Measurements from ENCODE around the gene SLC18A3. TPM values are rescaled to one million over a fixed set of nuclear protein-coding genes. Genes with fewer than 3 reads are reported as not detected.

The SLC18A3 gene
- total RNA-seq, 1 donor from 2014 or later, result 1.6 TPM

DNA sequence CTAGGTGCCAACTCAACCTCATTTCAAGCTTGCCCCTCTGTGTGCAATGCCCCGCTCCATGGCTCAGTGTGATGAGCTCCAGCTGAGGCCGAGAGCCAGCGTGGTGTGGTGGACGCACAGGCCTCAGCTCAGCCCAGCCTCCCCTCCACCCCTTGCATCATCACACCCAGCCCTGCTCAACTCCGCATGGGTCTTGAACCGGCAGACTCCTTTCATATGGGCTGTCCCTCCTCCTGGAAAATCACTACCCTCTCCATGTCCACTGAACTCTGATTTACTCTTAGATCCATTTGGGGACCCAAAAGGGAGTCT, 16.6 kb upstream of the SLC18A3 start:
- H3K4me1 Mint-ChIP-seq (ENCODE audit: unreplicated experiment), result peaks cover 6% of the 10 kb centered on the region
- peaks cover 26% of the 10 kb centered on the region for H3K27me3 Mint-ChIP-seq
- H3K36me3 Mint-ChIP-seq, result no peaks in the 10 kb centered on the region
- DNase-seq (ENCODE audit: extremely low spot score, unreplicated experiment), result no peak
- TF ChIP-seq, protein P1, sequence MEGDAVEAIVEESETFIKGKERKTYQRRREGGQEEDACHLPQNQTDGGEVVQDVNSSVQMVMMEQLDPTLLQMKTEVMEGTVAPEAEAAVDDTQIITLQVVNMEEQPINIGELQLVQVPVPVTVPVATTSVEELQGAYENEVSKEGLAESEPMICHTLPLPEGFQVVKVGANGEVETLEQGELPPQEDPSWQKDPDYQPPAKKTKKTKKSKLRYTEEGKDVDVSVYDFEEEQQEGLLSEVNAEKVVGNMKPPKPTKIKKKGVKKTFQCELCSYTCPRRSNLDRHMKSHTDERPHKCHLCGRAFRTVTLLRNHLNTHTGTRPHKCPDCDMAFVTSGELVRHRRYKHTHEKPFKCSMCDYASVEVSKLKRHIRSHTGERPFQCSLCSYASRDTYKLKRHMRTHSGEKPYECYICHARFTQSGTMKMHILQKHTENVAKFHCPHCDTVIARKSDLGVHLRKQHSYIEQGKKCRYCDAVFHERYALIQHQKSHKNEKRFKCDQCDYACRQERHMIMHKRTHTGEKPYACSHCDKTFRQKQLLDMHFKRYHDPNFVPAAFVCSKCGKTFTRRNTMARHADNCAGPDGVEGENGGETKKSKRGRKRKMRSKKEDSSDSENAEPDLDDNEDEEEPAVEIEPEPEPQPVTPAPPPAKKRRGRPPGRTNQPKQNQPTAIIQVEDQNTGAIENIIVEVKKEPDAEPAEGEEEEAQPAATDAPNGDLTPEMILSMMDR (conservative IDR thresholded peaks at IDR 0.05), result no peak
- H3K9me3 Mint-ChIP-seq, result no peaks in the 10 kb centered on the region
- H3K27ac Mint-ChIP-seq, result no peak overlapping the region
- H3K4me3 Mint-ChIP-seq, result no peak overlapping the region

DNA sequence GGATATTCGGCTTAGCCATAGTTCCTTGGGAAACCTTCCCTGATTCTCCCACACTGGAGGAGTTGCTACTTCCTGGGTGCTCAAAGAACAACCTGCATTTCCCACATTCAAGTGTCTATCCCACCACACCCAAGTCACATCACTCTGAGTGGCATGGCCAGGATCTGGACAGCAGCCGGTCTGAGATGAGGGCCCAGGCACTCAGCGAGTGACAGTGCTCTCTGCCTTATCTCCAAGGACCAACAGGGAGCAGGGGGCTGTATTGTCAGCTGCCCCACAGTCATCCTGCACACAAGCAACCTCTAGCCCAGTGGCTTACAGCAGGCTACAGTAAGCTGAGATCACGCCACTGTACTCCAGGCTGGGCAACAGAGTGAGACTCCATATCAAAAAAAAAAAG, 16.1 kb upstream of the SLC18A3 start:
- no peak for DNase-seq (ENCODE audit: extremely low spot score, unreplicated experiment)
- Mint-ChIP-seq H3K4me1 (ENCODE audit: unreplicated experiment) (peaks cover 6% of the 10 kb centered on the region), H3K36me3 (no peaks in the 10 kb centered on the region), H3K4me3 (no peak overlapping the region), H3K27ac (no peak overlapping the region), H3K9me3 (no peaks in the 10 kb centered on the region), H3K27me3 (peaks cover 26% of the 10 kb centered on the region)
- TF ChIP-seq, protein P1 (conservative IDR thresholded peaks at IDR 0.05), result no peak

DNA sequence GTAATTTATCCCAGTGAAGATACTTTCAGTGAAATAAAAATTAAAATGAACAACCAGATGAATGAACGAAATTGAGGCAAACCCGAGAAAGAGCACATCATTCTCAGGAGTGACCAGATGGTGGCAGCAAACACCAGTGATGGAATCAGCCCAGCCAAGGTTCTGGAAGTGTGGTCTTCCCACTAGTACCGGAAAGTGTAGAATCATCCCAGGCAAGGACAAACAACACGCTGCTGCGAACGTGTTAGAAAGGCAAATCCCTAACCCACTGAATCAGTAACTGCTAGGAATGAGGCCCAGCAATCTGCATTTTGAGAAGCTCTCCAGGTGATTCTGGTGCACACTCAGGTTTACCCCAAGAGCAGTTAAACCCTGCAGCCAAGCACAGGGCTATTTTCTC, 15.5 kb upstream of the SLC18A3 start:
- DNase-seq (ENCODE audit: extremely low spot score, unreplicated experiment), result no peak
- H3K4me1 Mint-ChIP-seq (ENCODE audit: unreplicated experiment), result peaks cover 6% of the 10 kb centered on the region
- peaks cover 30% of the 10 kb centered on the region for H3K27me3 Mint-ChIP-seq
- TF ChIP-seq, protein P1 (conservative IDR thresholded peaks at IDR 0.05), result peak; percentile 91
- H3K36me3 Mint-ChIP-seq, result no peaks in the 10 kb centered on the region
- no peak overlapping the region for H3K27ac Mint-ChIP-seq
- H3K4me3 Mint-ChIP-seq, result peak overlapping the region; percentile 42
- no peaks in the 10 kb centered on the region for H3K9me3 Mint-ChIP-seq

GRCh38 chr10:49595003-49595712, 15.0 kb upstream of the SLC18A3 start:
- H3K27ac Mint-ChIP-seq, result no peak overlapping the region
- H3K9me3 Mint-ChIP-seq, result no peaks in the 10 kb centered on the region
- H3K27me3 Mint-ChIP-seq, result peaks cover 31% of the 10 kb centered on the region
- H3K4me1 Mint-ChIP-seq (ENCODE audit: unreplicated experiment), result peaks cover 6% of the 10 kb centered on the region
- H3K4me3 Mint-ChIP-seq, result no peak overlapping the region
- no peak for DNase-seq (ENCODE audit: extremely low spot score, unreplicated experiment)
- H3K36me3 Mint-ChIP-seq, result no peaks in the 10 kb centered on the region
- TF ChIP-seq, protein P1 (conservative IDR thresholded peaks at IDR 0.05), result no peak

GRCh38 chr10:49595713-49596492, 14.2 kb upstream of the SLC18A3 start:
- Mint-ChIP-seq H3K9me3 (no peaks in the 10 kb centered on the region), H3K4me1 (ENCODE audit: unreplicated experiment) (peaks cover 6% of the 10 kb centered on the region), H3K36me3 (no peaks in the 10 kb centered on the region), H3K4me3 (no peak overlapping the region), H3K27ac (no peak overlapping the region), H3K27me3 (peaks cover 37% of the 10 kb centered on the region)
- DNase-seq (ENCODE audit: extremely low spot score, unreplicated experiment), result no peak
- TF ChIP-seq, protein P1 (conservative IDR thresholded peaks at IDR 0.05), result no peak
